WTC11 (cell line): ENCODE measurements around the gene CIRBP. TPM values are rescaled to one million over a fixed set of nuclear protein-coding genes. Genes with fewer than 3 reads are reported as not detected.

Experiments
- ATAC-seq: fragments of 200-7000 bp; cut with Tn5 transposase; 2 replicates; pipeline ENCODE4 v1.10.0; 2021; ENCODE audit warnings: mild to moderate bottlenecking, moderate library complexity
- CTCF ChIA-PET: fragments of 300-600 bp; sonication (Branson Sonifier 250); formaldehyde crosslinking; loops from one replicate; lab custom pipeline; 2021; ENCODE audit warnings: antibody characterized with exemption; lab: Charles Lee
- POLR2A ChIA-PET: fragments of 350-600 bp; sonication (Branson Sonifier 250); formaldehyde crosslinking; loops from one replicate; lab custom pipeline; 2021; ENCODE audit warnings: antibody characterized with exemption; lab: Charles Lee
- DNase-seq: peaks from one replicate; pipeline ENCODE4 v3.0.0; 2021; ENCODE audit warnings: low spot score
- H3K27ac Mint-ChIP-seq: 2 replicates; pipeline ENCODE4 v1.8.0; 2021; ENCODE audit warnings: mixed read lengths
- H3K27me3 Mint-ChIP-seq: 2 replicates; pipeline ENCODE4 v1.8.0; 2021; ENCODE audit warnings: low read depth, mild to moderate bottlenecking, moderate library complexity, mixed read lengths
- H3K36me3 Mint-ChIP-seq: 2 replicates; pipeline ENCODE4 v1.8.0; 2021; ENCODE audit warnings: mixed read lengths
- H3K4me1 Mint-ChIP-seq: 2 replicates; pipeline ENCODE4 v1.8.0; 2022; ENCODE audit warnings: mixed read lengths
- H3K4me3 Mint-ChIP-seq: 2 replicates; pipeline ENCODE4 v1.8.0; 2021; ENCODE audit warnings: mild to moderate bottlenecking, moderate library complexity, mixed read lengths
- H3K9me3 Mint-ChIP-seq: 2 replicates; pipeline ENCODE4 v1.8.0; 2021; ENCODE audit warnings: mixed read lengths
- ATF3 ChIP-seq: sonication (generic); formaldehyde crosslinking; conservative IDR thresholded peaks from 2 replicates; pipeline ENCODE4 v1.8.1; 2022; ENCODE audit warnings: mild to moderate bottlenecking, missing genetic modification reagents
- CBFB ChIP-seq: sonication (generic); formaldehyde crosslinking; IDR thresholded peaks from 2 replicates; pipeline ENCODE4 v1.8.1; 2022; ENCODE audit warnings: mild to moderate bottlenecking, low read depth, missing genetic modification reagents
- CDX4 ChIP-seq: fragments of 250-450 bp; sonication (Bioruptor Pico); IDR thresholded peaks from 2 replicates; pipeline ENCODE4 v1.9.0; 2021; ENCODE audit warnings: moderate library complexity, mild to moderate bottlenecking, inconsistent platforms, borderline replicate concordance
- CTCF ChIP-seq: fragments of 200-600 bp; IDR thresholded peaks from 2 replicates; pipeline ENCODE4 v1.8.0; 2022; ENCODE audit warnings: antibody characterized with exemption
- FOXP1 ChIP-seq: sonication (generic); formaldehyde crosslinking; IDR thresholded peaks from 2 replicates; pipeline ENCODE4 v1.8.0; 2022; ENCODE audit warnings: missing genetic modification reagents, mild to moderate bottlenecking, moderate library complexity, borderline replicate concordance
- HMGA2 ChIP-seq: fragments of 250-450 bp; sonication (Bioruptor Pico); IDR thresholded peaks from 2 replicates; pipeline ENCODE4 v1.4.0; 2021; ENCODE audit warnings: mild to moderate bottlenecking, moderate library complexity
- IRF2 ChIP-seq: sonication (generic); formaldehyde crosslinking; IDR thresholded peaks from 2 replicates; pipeline ENCODE4 v1.8.0; 2022; ENCODE audit warnings: low read depth, missing genetic modification reagents, borderline replicate concordance
- MAX ChIP-seq: sonication (generic); formaldehyde crosslinking; IDR thresholded peaks from 2 replicates; pipeline ENCODE4 v1.8.0; 2022; ENCODE audit warnings: mild to moderate bottlenecking, missing genetic modification reagents
- MYBL2 ChIP-seq: sonication (generic); formaldehyde crosslinking; IDR thresholded peaks from 2 replicates; pipeline ENCODE4 v1.8.1; 2023; ENCODE audit warnings: mild to moderate bottlenecking, moderate library complexity, missing genetic modification reagents
- PRDM15 ChIP-seq: sonication (generic); formaldehyde crosslinking; IDR thresholded peaks from 2 replicates; pipeline ENCODE4 v1.8.0; 2022; ENCODE audit warnings: missing genetic modification reagents
- SP1 ChIP-seq: sonication (generic); formaldehyde crosslinking; conservative IDR thresholded peaks from 2 replicates; pipeline ENCODE4 v1.8.1; 2022; ENCODE audit warnings: missing genetic modification reagents
- TCF7 ChIP-seq: sonication (generic); formaldehyde crosslinking; IDR thresholded peaks from 2 replicates; pipeline ENCODE4 v1.8.0; 2022; ENCODE audit warnings: mild to moderate bottlenecking, low read depth, missing genetic modification reagents, moderate library complexity
- ZNF263 ChIP-seq: sonication (generic); formaldehyde crosslinking; IDR thresholded peaks from 2 replicates; pipeline ENCODE4 v1.8.1; 2022; ENCODE audit warnings: low read depth, mild to moderate bottlenecking, moderate library complexity, missing genetic modification reagents
- ZNF396 ChIP-seq: fragments of 250-450 bp; sonication (Bioruptor Pico); IDR thresholded peaks from 2 replicates; pipeline ENCODE4 v1.8.0; 2021; ENCODE audit warnings: mild to moderate bottlenecking, moderate library complexity, borderline replicate concordance
- ZNF416 ChIP-seq: fragments of 250-450 bp; sonication (Bioruptor Pico); IDR thresholded peaks from 2 replicates; pipeline ENCODE4 v1.9.0; 2021; ENCODE audit warnings: mild to moderate bottlenecking, inconsistent platforms
- total RNA-seq: library from RNA; stranded (reverse); gene quantifications from 3 replicates; pipeline ENCODE4 v1.2.3, GENCODE V29; 2021
- TF ChIP-seq, protein P1 (sequence below): sonication (generic); formaldehyde crosslinking; IDR thresholded peaks from 2 replicates; pipeline ENCODE4 v1.8.0; 2022; ENCODE audit warnings: mild to moderate bottlenecking, missing genetic modification reagents
- TF ChIP-seq, protein P2 (sequence below): sonication (generic); formaldehyde crosslinking; IDR thresholded peaks from 2 replicates; pipeline ENCODE4 v1.8.1; 2022; ENCODE audit warnings: mild to moderate bottlenecking, missing genetic modification reagents, moderate library complexity, borderline replicate concordance
- TF ChIP-seq, protein P3 (sequence below): fragments of 250-450 bp; sonication (Bioruptor Pico); conservative IDR thresholded peaks from 2 replicates; pipeline ENCODE4 v1.9.0; 2021; ENCODE audit warnings: mild to moderate bottlenecking
- TF ChIP-seq, protein P4 (sequence below): sonication (generic); formaldehyde crosslinking; IDR thresholded peaks from 2 replicates; pipeline ENCODE4 v1.8.1; 2023; ENCODE audit warnings: mild to moderate bottlenecking, missing genetic modification reagents

Gene CIRBP
- total RNA-seq, 1 experiment from 2014 or later = 298 TPM

GRCh38 chr19:1281569-1282287 is 12.6 kb downstream of the CIRBP start:
- Mint-ChIP-seq H3K4me3 (no peak overlapping the region), H3K4me1 (peaks cover 15% of the 10 kb centered on the region), H3K27me3 (peaks cover 19% of the 10 kb centered on the region), H3K36me3 (0 out of 2 replicates have a peak, but pooled peaks cover 2% of the 10 kb centered on the region), H3K27ac (no peak overlapping the region), H3K9me3 (no peaks in the 10 kb centered on the region)
- POLR2A ChIA-PET = no interaction called here
- CTCF ChIA-PET = interaction anchor here (0.8 kb wide), 1 partner anchor 34 kb away, joined by 3 read pairs; no protein-coding TSS in a partner anchor
- DNase-seq = no peak
- TF ChIP-seq CBFB = no peak
- no peak for TF ChIP-seq ZNF396
- no peak for TF ChIP-seq ZNF263 (CRISPR knock-in tag)
- TF ChIP-seq PRDM15 (CRISPR knock-in tag) = no peak
- no peak for TF ChIP-seq MAX
- TF ChIP-seq, protein P1, sequence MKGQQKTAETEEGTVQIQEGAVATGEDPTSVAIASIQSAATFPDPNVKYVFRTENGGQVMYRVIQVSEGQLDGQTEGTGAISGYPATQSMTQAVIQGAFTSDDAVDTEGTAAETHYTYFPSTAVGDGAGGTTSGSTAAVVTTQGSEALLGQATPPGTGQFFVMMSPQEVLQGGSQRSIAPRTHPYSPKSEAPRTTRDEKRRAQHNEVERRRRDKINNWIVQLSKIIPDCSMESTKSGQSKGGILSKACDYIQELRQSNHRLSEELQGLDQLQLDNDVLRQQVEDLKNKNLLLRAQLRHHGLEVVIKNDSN (CRISPR knock-in tag) = no peak
- TF ChIP-seq ATF3 (CRISPR knock-in tag) = no peak
- TF ChIP-seq CTCF = no peak
- TF ChIP-seq IRF2 (CRISPR knock-in tag) = no peak
- no peak for TF ChIP-seq ZNF416 (CRISPR knock-in tag)
- TF ChIP-seq, protein P2, sequence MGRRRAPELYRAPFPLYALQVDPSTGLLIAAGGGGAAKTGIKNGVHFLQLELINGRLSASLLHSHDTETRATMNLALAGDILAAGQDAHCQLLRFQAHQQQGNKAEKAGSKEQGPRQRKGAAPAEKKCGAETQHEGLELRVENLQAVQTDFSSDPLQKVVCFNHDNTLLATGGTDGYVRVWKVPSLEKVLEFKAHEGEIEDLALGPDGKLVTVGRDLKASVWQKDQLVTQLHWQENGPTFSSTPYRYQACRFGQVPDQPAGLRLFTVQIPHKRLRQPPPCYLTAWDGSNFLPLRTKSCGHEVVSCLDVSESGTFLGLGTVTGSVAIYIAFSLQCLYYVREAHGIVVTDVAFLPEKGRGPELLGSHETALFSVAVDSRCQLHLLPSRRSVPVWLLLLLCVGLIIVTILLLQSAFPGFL (CRISPR knock-in tag) = no peak
- TF ChIP-seq, protein P3, sequence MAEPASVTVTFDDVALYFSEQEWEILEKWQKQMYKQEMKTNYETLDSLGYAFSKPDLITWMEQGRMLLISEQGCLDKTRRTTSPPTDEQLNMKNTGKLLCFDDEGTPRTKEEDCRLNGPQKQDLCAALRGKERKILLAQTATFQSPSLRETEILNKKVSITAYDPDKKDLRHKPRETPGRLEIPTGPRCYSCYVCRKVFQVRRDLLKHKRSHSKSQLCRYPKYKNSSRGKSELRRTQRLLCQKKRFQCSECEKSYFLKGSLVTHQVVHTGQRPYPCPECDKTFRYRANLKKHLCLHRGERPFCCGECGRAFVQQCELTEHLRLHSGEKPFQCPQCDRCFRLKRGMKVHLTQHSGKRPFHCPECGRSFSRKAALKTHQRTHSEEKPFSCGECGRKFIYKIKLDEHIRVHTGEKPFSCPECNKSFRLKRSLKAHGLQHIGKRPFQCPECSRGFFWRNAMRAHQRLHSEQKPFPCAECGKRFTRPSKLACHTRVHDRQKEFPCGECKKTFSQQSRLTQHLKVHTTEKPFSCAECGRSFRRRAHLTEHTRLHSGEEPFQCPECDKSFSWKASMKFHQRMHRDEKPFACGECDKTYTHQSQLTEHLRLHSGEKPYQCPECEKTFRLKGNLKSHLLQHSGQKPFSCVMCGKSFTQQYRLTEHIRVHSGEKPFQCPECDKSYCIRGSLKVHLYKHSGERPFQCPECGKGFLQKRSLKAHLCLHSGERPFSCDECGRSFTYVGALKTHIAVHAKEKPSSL (CRISPR knock-in tag) = no peak
- TF ChIP-seq, protein P4, sequence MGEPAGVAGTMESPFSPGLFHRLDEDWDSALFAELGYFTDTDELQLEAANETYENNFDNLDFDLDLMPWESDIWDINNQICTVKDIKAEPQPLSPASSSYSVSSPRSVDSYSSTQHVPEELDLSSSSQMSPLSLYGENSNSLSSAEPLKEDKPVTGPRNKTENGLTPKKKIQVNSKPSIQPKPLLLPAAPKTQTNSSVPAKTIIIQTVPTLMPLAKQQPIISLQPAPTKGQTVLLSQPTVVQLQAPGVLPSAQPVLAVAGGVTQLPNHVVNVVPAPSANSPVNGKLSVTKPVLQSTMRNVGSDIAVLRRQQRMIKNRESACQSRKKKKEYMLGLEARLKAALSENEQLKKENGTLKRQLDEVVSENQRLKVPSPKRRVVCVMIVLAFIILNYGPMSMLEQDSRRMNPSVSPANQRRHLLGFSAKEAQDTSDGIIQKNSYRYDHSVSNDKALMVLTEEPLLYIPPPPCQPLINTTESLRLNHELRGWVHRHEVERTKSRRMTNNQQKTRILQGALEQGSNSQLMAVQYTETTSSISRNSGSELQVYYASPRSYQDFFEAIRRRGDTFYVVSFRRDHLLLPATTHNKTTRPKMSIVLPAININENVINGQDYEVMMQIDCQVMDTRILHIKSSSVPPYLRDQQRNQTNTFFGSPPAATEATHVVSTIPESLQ = no peak
- TF ChIP-seq HMGA2 (CRISPR knock-in tag) = no peak
- no peak for TF ChIP-seq MYBL2 (CRISPR knock-in tag)
- no peak for TF ChIP-seq SP1 (CRISPR knock-in tag)
- no peak for TF ChIP-seq TCF7
- TF ChIP-seq FOXP1 (CRISPR knock-in tag) = no peak
- TF ChIP-seq CDX4 = no peak
- no peak for ATAC-seq
